GM12864 (cell line): ENCODE measurements around the gene BMAL2.

ENCODE experiments used
- DNase-seq: peaks from one replicate; pipeline ENCODE4 v3.0.0-alpha.2; 2011; ENCODE audit warnings: low read depth
- H3K4me3 ChIP-seq: 2 replicates; pipeline ENCODE4 v1.5.1; 2011; ENCODE audit warnings: mild to moderate bottlenecking, low read depth, low read length, control low read depth
- CTCF ChIP-seq: IDR thresholded peaks from 2 replicates; pipeline ENCODE4 v1.5.1; 2011; ENCODE audit warnings: low read depth, mild to moderate bottlenecking, moderate library complexity, low read length, control low read depth, inconsistent platforms; ENCODE audit errors: missing control alignments

BMAL2 gene

GRCh38 chr12:27338473-27338872, 5.8 kb downstream of the BMAL2 start:
- no peak for DNase-seq
- no peak overlapping the region for H3K4me3 ChIP-seq
- no peak for TF ChIP-seq CTCF

- DNase-seq = no peak
- no peak for TF ChIP-seq CTCF
These were observed 8.3 kb downstream of the BMAL2 start for GRCh38 chr12:27340971-27341370.

GRCh38 chr12:27342536-27342935, 9.9 kb downstream of the BMAL2 start:
- no peak for DNase-seq
- no peak for TF ChIP-seq CTCF
- no peak overlapping the region for H3K4me3 ChIP-seq

More at GRCh38 chr12:27340971-27341370, 8.3 kb downstream of the BMAL2 start:
- H3K4me3 ChIP-seq = no peak overlapping the region

GRCh38 chr12:27343255-27344000, 10.8 kb downstream of the BMAL2 start:
- DNase-seq = no peak
- no peak overlapping the region for H3K4me3 ChIP-seq
- no peak for TF ChIP-seq CTCF

GRCh38 chr12:27344246-27344645, 11.6 kb downstream of the BMAL2 start:
- no peak for DNase-seq
- H3K4me3 ChIP-seq = no peak overlapping the region
- TF ChIP-seq CTCF = no peak

GRCh38 chr12:27344760-27345159, 12.1 kb downstream of the BMAL2 start:
- TF ChIP-seq CTCF = no peak
- no peak for DNase-seq
- H3K4me3 ChIP-seq = no peak overlapping the region

GRCh38 chr12:27345376-27345775, 12.7 kb downstream of the BMAL2 start:
- TF ChIP-seq CTCF = no peak
- no peak overlapping the region for H3K4me3 ChIP-seq
- no peak for DNase-seq
